Esophagus muscularis mucosa (tissue), 4 donors: ENCODE measurements around the gene CHCHD1. TPM values are rescaled to one million over a fixed set of nuclear protein-coding genes. Genes with fewer than 3 reads are reported as not detected.

Experiments used
- DNase-seq: peaks from one replicate; pipeline ENCODE4 v3.0.0-alpha.2; 2017; ENCODE audit errors: extremely low spot score
- H3K27ac ChIP-seq, 4 donors: fragments of 200-600 bp; sonication (generic); replicated peaks in 1 of 4; 1 replicate in 3 of 4; 2 replicates in 1 of 4; pipeline ENCODE4 v1.5.1; 2016 to 2019; ENCODE audit warnings: mild to moderate bottlenecking in 1 of 4
- H3K27me3 ChIP-seq, 4 donors: fragments of 200-600 bp; sonication (generic); one replicate each; pipeline versions ENCODE4 v1.5.1 to v1.6.0; 2016 to 2019
- H3K36me3 ChIP-seq, 4 donors: fragments of 200-600 bp; sonication (generic); one replicate each; pipeline ENCODE4 v1.5.1; 2016 to 2019
- H3K4me1 ChIP-seq, 4 donors: fragments of 200-600 bp; sonication (generic); one replicate each; pipeline ENCODE4 v1.5.1; 2016 to 2019
- H3K4me3 ChIP-seq, 4 donors: fragments of 200-600 bp; sonication (generic); 1 replicate in 2 of 4; 2 replicates in 2 of 4; pipeline ENCODE4 v1.5.1; 2016 to 2019; ENCODE audit warnings: mild to moderate bottlenecking in 4 of 4, moderate library complexity in 1 of 4
- H3K9me3 ChIP-seq, 4 donors: fragments of 200-600 bp; sonication (generic); 1 replicate in 3 of 4; 2 replicates in 1 of 4; pipeline ENCODE4 v1.5.1; 2016 to 2019
- CTCF ChIP-seq, 3 experiments: fragments of 200-600 bp in 2 of 3; fragments of 450-650 bp in 1 of 3; sonication (generic) in 2 of 3; IDR thresholded peaks; one replicate each; pipeline ENCODE4 v1.5.1; 2017 to 2019; ENCODE audit warnings: antibody characterized with exemption in 3 of 3, mild to moderate bottlenecking in 2 of 3, moderate library complexity in 1 of 3
- EP300 ChIP-seq: sonication (generic); formaldehyde crosslinking; IDR thresholded peaks from one replicate; pipeline ENCODE4 v1.6.1; 2017; ENCODE audit warnings: antibody characterized with exemption
- POLR2A ChIP-seq: fragments of 450-650 bp; IDR thresholded peaks from one replicate; pipeline ENCODE4 v1.6.1; 2017; ENCODE audit warnings: antibody characterized with exemption, moderate library complexity, mild to moderate bottlenecking, low read depth
- POLR2AphosphoS5 ChIP-seq, 2 donors: sonication (generic); formaldehyde crosslinking; IDR thresholded peaks; one replicate each; pipeline ENCODE4 v1.6.1; 2017; ENCODE audit warnings: antibody characterized with exemption in 2 of 2
- WGBS: methylation state at CpG from one replicate; pipeline ENCODE4 v1.1.5; 2018; 5-methylcytosine and 5-hydroxymethylcytosine counted together
- intact Hi-C: fragments of 100-400 bp; cut with DNase I; formaldehyde crosslinking; loops from one replicate; pipeline ENCODE4 v1.15.1; 2023
- total RNA-seq, 4 donors: library from RNA; depleted of rRNA; stranded (reverse); fragments of >200 nt; gene quantifications; one replicate each; pipeline versions ENCODE4 v1.1.0 to v1.2.1, GENCODE V29; 2016

CHCHD1 gene
- total RNA-seq, 4 donors from 2014 or later, result 14.9 to 32.0 (median 25.6) TPM

DNA sequence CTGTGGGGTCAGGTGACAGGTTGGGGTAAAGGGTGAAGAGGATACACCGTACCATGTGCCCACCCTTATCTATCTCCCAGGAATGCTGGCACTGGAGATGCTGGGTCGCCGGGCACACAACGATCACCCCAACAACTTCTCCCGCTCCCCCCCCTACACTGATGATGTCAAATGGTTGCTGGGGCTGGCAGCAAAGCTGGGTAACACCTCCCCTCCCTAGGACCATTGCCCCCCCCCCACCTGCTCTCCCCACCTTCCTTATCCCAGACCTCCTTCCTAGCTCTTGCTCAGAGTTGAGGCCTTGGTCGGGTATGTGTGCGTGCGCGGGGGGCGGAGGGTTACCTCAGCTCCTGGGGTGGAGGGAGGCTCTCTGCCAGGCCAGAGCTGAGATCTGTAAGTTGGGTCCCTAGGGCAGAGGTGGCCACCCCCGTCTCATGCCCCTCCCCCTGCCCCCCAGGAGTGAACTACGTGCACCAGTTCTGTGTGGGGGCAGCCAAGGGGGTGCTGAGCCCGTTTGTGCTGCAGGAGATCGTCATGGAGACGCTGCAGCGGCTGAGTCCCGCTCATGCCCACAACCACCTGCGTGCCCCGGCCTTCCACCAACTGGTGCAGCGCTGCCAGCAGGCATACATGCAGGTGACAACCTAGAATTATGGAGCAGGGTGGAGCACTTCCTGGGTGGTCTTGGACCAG is 18.9 kb downstream of the CHCHD1 start:
- H3K36me3 ChIP-seq, result peaks cover 87 to 100% (median 99%) of the 10 kb centered on the region in 4 donors
- WGBS, result 78% methylated on average over 16 of the region's 20 CpGs
- H3K9me3 ChIP-seq, result no peaks in the 10 kb centered on the region
- intact Hi-C loops, result no loop called here
- no peaks in the 10 kb centered on the region for H3K4me1 ChIP-seq
- DNase-seq, result no peak
- no peak overlapping the region for H3K27ac ChIP-seq
- TF ChIP-seq POLR2AphosphoS5 (IDR thresholded peaks at IDR 0.05), result no peak
- TF ChIP-seq EP300, result no peak
- no peak for TF ChIP-seq POLR2A
- no peak for TF ChIP-seq CTCF (IDR thresholded peaks at IDR 0.05)
- H3K27me3 ChIP-seq, result no peaks in the 10 kb centered on the region
- H3K4me3 ChIP-seq, result no peak overlapping the region

- Histone ChIP-seq H3K4me1 (peaks cover 0 to 2% (median under 1%) of the 10 kb centered on the region in 4 donors), H3K27me3 (no peaks in the 10 kb centered on the region), H3K4me3 (no peak overlapping the region), H3K27ac (no peak overlapping the region), H3K9me3 (no peaks in the 10 kb centered on the region), H3K36me3 (peaks cover 87 to 100% (median 99%) of the 10 kb centered on the region in 4 donors)
- intact Hi-C loops, result no loop called here
- peak in 1 of 2 donors; percentile 45 for TF ChIP-seq POLR2AphosphoS5 (IDR thresholded peaks at IDR 0.05)
- TF ChIP-seq CTCF (IDR thresholded peaks at IDR 0.05), result no peak
- no peak for TF ChIP-seq EP300
- no peak for DNase-seq
- WGBS, result 74% methylated on average over 13 of the region's 13 CpGs
These were observed 19.4 kb downstream of the CHCHD1 start for GRCh38 chr10:73801253-73801590.

- TF ChIP-seq CTCF (IDR thresholded peaks at IDR 0.05) (no peak), POLR2A (no peak), POLR2AphosphoS5 (IDR thresholded peaks at IDR 0.05) (peak in 1 of 2 donors; percentile 32), EP300 (no peak)
- Histone ChIP-seq H3K36me3 (peaks cover 87 to 100% (median 99%) of the 10 kb centered on the region in 4 donors), H3K9me3 (no peaks in the 10 kb centered on the region), H3K27me3 (no peaks in the 10 kb centered on the region), H3K27ac (no peak overlapping the region), H3K4me1 (peaks cover 0 to 15% (median 11%) of the 10 kb centered on the region in 4 donors), H3K4me3 (no peak overlapping the region)
- intact Hi-C loops, result no loop called here
- WGBS, result 86% methylated on average over 11 of the region's 11 CpGs
- no peak for DNase-seq
These were observed 20.6 kb downstream of the CHCHD1 start for GRCh38 chr10:73802276-73802991.

DNA sequence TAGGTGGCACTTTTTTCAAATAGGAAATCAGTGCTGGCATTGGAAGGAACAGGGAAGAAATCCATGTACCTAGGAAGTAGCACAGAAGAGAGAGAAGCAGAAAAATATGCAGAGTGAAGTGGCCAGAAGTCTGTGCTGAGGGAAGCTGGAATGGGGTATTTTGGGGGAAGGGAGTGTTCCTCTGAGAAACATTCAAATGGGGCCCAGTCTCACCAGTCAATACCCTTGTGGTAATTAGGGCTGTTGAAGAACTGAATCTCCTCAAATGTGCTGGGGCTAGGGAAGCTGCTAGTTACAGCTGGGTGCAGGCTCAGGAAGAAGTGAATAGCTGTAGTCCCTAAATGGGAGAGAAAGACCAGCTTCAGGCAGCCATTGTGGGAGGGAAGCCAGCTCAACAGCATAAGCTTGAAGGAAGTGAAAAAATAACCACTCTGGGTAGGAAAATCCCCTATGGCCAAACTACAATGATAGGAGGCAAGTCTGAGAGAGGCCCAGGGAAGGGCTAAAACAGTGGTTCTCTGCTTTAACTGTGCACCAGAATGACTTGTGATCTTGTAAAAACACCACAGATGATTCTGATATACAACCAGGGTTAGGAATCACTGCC is 21.9 kb downstream of the CHCHD1 start:
- DNase-seq, result no peak
- Histone ChIP-seq H3K27me3 (no peaks in the 10 kb centered on the region), H3K27ac (no peak overlapping the region), H3K9me3 (no peaks in the 10 kb centered on the region), H3K36me3 (peaks cover 81 to 100% (median 98%) of the 10 kb centered on the region in 4 donors), H3K4me1 (peaks cover 0 to 25% (median 16%) of the 10 kb centered on the region in 4 donors), H3K4me3 (no peak overlapping the region)
- intact Hi-C loops, result no loop called here
- TF ChIP-seq CTCF (IDR thresholded peaks at IDR 0.05) (no peak), POLR2AphosphoS5 (IDR thresholded peaks at IDR 0.05) (no peak), EP300 (no peak), POLR2A (no peak)
